ENCODE data around the gene PACRG.
"Not testable (repeated sequence)": the region's sequence is repeated elsewhere in the genome, so short reads cannot be mapped to it uniquely, and the experiment has no call there.

PACRG gene

DNA sequence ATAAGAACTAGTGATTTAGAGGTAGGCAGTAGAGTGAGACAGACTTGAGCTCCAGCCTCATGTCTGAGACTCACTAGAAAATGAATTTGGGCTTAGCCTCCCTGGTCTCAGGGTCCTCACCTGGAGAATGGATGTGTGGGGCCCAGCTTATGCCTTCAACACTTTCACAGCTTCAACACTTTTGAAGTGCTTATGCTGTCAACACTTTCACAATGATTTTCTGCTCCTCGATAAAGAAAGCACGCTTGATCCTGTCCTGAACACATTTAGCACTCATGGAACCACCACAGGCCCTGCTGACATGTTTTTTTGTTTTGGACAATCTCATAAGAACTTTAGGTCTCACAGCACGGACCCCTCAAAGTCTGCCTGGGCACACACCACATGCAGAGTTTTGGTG, 229.3 kb downstream of the PACRG start:
- no peak for DNase-seq

DNA sequence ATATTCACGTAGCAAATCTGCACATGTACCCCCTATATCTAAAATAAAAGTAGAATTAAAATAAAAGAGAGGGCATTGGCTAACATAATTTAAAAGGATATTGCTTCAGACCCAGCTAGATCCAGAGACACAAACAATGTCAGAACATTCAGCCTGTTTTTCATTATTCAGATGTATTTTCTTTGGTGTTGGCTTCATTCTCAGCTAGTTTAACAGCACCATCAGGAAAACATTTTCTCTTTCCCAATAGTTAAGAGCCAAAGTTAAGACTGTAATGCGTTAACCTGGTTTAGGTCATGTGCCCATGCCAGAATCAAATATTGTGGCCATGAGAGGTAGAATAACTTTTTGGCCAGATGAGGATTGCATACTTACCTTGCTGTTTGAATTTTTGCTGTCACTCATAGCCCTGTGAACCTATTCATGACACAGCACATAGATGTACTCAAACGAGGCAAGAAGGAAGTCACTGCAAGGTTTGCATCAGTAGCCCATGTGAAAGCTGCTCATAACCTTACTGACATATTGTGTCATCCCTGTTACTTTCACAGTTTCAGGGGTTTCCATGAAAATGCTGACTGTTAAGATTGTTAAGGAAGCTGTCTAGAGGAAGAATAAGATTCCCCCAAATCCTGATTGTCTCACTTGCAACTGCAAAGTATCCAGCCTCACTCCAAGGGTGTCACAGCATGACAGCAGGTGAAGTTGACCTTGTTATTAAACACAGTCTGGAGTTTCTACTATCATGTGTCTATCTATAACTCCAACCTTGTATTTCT, 233.1 kb downstream of the PACRG start:
- DNase-seq: no peak

DNA sequence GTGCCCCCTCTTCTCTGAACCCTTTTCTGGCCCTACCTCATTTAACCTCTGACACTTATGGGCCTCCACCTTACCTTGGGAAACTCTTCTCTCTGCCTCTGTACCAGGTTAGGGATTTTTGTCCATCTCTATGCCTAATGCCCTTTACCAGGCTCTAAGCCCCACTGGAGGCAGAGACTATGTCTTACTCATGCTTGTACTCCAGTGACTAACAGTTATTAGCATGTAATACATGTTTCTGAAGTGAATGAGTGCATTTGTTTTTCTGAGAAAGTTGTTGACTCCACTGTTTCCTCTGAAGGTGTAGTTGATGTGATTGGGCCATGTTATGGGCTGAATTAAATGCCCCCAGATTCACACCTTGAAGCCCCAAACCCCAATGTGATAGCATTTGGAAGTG, 234.3 kb downstream of the PACRG start:
- no peak for DNase-seq

DNA sequence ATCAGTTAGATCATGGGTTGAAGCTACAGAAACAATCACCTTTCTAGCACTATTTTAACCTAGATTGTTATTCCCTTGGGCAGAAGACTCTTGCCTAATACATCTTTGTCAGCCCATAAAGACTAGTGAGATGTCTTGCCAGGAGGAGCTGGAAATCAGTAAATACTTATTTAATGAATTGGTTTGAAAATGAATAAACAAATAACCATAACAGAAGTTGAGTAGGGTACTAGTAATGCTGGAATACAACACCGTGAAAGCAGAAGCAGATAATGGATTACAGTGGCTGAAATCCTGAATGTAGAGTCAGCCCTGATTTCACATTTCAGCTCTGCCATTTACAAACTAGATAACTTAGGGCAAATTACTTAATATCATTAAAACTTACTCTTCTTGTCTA, 236.1 kb downstream of the PACRG start:
- DNase-seq: no peak

DNA sequence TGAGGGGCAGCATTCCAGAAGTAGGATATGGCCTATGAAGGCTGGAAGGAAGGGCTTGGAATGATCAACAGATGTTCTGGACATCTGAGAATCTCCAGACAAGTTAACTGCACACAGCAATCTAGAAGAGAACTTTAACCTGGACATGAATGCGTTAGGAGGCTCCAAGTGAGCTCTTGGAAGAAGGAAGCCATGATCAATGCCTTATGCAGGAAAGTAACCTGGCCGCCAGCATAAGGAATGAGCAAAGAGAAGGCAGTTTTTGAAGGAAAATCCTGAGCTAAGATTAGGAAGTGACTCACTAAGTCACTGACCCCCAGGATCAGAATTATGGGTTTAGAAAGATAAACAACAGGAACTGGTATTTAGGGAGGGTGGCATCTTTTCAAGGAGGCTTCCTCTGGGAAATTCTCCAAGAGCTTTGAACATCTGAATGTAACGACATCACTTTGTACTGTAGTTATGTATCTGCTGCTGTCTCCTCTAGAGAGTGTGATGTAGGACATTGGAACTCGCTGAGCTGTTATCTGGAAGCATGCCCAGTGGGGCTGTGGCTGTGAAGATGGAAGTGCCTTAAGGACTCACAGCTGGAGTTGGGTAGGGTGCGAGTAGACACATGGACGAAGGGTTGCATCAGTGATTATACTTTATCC, 236.8 kb downstream of the PACRG start:
- DNase-seq: no peak

DNA sequence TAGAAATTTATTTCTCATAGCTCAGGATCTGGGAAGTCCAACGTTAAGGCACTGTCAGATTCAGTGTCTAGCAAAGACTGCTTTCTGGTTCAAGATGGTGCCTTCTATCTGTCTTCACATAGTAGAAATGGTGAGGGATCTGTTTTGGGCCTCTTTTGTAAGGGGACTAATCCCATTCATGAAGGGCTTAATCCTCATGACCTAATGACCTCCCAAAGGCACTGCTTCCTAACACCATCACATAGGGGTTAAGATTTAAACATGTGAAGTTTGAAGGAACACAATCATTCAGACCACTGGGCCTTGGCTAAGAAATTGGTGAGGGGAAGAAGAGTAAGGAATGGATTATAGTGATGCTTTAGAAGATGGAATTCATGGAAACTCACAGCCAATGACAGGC, 237.6 kb downstream of the PACRG start:
- DNase-seq: no peak

DNA sequence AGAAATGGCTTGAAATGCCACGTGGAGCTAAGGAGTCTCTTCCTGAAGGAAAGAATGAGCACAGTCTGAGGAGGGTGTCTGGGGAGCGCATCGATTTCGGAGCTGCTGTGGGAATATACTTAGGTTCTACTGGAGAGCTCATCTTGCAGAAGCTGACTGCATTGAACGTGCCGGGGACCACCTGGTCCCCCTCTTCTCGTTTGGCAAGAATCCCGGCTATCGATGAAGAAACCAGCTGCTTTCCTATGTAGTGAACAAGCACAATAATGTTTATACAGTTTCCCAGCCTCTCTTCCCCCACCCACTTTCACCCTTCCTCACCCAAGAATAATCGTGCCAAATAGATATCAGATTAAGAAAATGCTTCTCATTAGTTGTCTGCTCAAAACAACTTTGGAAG, 242.5 kb downstream of the PACRG start:
- DNase-seq: no peak

DNA sequence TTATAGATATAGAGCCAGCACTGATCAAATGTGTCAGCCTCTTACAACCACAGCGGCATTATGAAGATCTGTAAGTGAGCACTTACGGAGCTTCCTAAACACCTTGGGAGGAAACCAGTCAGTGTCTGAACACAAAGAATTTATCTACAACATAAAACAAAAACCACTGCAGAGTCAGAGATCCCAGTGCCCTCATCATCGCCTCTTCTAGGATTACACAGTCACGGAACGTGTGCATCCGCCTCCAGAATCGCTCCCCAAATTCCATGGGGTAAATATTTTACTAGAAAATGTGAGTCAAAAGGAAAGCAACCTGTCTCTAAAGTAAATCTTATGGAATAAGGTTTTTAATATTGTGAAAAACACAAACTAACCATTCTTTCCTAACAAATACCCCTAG, 243.6 kb downstream of the PACRG start:
- no peak for DNase-seq

DNA sequence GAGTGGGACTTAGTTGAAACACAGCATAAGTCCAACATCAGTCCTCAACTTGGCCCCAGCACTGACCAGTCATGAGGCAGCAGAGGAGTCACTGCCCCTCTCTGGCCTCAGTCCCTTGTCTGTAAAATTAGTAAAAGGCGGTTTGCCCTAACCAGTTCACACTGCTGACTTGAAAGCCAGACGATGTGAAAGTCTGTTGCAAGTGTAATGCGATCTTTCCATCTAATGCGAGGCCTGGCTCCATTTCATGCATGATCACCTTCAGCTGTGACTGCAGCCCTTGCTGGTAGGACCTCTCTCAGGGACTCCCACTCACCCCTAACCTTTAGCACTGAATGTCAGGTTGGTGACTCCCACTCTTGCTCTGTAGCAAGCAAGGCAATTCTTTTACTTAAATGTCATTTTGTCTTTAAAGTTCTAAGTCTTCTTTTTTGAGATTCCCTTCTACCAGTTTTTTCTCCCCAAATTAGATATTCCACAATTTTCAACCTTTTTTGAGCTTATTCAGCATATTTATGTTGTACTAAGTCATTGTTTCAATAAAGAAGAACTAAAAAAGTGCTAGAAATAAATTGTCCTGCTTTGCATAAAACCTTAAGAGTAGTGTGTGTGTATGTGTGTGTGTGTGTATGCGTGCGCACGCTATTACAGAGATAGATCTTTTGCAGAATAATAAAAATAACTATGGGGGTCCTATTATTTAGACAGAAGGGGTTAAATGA, 245.5 kb downstream of the PACRG start:
- DNase-seq: no peak

DNA sequence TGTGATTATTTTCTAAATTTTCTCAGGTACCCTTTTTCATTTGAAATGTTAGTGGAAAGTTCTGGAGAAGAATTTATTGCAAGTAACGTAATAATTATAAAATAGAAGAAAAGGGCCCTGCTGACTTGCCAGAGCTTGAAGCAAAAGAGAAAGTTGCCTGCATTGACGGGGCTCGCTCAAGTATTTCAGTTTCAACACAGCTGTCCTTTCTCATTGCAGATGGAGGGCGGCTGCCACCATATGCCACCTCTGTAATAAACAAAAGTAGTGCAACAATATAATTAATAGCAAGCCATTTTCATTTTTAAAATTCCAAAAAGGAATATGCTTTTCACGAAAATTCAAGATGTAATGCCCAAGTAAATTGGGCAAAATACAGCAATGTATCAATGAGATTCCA, 246.2 kb downstream of the PACRG start:
- DNase-seq: no peak

DNA sequence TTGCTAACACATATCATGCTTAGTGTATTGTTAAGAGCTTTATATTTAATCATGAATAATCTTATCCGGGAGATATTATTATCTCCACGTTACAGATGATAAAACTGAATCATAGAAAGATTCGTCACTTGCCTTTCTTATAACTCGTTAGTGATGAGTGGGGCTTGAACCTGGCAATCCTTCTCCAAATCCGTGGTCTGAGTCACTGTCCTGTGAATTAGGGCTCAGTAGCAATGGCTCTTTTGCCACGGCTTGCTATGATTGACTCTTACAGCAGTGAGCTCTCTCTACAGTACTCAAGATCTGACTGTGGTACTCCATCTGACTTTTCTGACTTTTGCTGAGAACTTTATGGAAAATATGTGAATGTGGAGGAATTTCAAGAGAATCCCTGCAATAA, 246.9 kb downstream of the PACRG start:
- DNase-seq: no peak

DNA sequence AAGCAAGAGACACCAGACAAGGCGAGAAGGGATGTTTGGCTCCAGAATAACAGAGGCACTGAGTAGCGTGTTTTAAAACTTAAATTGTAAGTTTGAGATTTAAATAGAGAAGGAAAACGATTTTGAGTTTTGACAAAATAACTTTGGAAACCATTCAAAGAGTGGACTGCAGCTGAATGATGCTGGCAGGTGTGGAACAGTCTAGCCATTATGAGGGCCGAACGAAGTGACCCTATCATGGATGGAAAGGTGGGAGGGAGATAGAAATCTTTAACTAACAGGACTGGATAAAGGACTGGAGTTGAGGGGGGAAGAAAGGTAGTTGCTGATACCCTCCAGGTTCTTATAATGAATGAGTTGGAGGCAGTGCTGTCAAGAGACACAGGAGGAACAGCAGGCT, 248.4 kb downstream of the PACRG start:
- no peak for DNase-seq

DNA sequence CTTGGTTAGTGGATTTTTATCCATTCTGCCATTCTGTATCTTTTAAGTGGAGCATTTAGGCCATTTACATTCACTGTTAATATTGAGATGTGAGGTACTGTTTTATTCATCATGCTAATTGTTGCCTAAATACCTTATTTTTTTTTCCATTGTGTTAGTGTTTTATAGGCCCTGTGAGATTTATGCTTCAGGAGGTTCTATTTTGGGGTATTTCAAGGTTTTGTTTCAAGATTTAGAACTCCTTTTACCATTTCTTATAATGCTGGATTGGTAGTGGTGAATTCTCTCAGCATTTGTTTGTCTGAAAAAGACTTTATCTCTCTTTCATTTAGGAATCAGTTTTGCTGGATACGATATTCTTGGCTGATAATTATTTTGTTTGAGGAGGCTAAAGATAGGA, 255.5 kb downstream of the PACRG start:
- not testable (repeated sequence) for DNase-seq

DNA sequence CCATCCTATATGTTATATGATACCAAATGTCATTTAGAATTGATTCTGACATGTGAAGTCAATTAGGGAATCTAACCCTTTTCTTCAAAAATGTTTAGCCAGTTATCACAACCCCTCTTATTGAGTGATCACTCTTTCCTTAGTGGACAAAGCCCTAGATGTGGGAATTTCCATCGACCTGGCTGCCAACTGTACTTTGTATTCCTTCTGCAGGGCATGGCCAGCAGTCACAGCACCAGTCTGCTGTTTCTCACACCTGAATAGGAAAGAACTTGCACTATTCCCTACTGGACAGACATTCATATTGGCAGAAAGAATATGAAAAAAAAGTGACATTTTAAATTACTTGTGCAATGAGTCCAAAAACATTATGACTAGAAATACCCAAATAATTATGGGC, 271.0 kb downstream of the PACRG start:
- no peak for DNase-seq

DNA sequence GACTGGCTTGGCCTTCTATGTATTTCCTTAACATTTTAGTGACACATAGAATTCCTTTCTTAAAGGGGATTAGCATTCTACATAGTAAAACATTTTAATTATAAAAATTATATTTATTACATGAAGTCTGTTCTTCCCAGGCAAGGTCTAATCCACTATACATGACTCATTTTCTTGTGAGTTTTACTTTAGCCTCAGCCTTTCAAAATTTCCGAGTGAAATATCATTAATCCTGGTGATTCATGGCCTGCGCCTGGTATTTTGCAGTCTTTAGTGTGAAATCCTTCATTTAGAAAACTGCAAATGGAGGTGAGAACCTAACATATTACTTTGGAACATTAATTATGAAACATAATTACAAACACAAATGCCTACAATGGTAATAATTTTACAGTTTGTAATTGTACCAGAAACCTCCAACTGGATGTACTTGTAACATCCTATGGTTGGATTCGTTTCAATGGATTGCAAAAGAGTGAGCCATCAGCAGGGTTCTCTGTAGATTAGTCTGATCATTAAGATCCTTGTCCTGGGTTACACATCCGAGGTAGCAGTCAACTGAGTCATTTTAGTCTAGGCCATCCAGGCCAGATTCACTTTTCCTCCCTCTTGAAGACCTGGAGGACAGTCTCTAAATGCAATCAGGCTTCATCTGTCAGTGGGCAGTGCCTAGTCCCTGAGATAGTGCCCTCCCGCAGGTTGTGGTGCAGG, 272.0 kb downstream of the PACRG start:
- DNase-seq: no peak

DNA sequence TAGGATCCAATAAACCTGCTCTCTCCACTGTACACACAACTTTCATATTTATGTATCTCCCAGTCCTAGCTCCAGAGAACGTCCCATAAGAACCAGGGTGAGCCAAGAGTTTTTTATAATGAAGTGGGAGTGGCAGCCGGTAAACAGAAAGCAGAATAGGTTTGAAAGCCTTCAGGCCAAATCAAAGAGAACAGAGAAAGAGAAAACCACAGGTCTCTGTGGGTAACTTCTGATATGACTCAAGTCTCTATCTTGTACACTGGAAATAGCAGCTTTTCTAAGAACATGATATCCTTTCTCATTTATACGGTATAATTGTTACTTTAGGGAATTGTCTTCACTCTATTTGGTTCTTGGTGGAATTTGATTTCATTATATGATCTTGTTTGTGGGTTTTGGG, 273.6 kb downstream of the PACRG start:
- no peak for DNase-seq

DNA sequence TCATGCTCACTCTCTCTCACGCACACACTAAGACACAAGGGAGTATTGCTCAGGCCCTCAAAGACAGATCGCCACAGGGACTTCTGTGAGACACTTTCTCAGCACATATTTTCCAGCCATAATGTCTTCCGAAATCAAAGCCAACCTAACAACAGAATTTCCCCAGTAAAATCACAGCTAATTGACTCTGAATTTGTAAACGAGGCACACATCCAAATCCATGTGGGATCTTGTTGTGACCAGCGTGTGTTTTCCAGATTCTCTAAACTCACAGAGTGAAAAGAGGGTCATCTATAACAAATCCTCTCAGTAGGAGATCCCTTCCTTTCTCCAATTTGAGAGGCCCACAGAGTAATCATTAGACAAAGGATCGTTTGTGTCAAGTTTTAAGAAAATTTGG, 280.4 kb downstream of the PACRG start:
- no peak for DNase-seq

DNA sequence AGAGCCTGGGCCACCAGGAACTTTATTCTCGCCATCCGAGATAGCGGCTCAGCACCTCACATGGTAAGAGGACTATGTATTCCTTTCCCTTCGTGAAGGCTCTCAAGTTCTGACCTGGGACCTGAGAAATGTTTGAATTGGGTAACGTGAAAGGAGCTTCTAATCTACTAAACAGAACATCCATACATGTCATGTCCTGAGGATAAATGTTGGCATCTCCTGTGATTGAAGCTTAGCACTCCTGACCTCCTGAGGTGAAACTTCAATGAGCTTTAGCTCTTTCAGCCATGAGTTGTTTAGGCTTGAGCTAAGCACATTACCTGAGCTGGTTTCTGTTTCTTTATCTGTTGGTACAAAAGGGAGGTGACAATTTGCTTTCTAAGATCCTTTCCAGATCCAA, 280.9 kb downstream of the PACRG start:
- no peak for DNase-seq

DNA sequence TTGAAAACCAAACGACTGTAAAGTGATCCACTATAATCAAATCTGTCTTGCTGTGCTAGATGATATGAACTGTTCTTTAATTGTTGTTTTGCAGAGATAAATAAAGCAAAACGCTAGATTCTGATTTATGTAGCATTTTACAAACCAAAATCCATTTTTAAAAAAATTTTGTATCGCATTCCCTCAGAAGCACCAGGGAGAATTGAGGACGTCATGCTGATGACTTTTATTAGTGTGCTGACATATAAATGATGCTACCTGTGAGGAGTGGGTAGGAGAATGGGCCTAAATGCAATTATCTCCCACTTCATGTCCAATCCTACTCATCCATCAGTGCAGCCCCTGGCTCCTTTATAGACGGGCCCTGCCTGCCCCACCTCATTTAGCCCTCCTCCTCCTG, 282.4 kb downstream of the PACRG start:
- DNase-seq: no peak

DNA sequence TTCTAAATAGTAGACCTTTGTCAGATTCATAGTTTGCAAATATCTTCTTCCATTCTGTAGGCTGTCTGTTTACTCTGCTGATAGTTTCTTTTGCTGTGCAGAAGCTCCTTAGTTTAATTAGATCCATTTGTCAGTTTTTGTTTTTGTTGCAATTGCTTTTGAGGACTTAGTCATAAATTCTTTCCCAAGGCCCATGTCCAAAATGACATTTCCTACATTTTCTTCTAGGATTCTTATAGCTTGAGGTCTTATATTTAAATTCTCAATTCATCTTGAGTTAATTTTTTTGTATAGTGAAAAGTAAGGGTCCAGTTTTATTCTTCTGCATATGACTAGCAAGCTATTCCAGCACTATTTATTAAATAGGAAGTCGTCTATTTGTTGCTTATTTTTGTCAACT, 287.0 kb downstream of the PACRG start:
- DNase-seq: no peak

DNA sequence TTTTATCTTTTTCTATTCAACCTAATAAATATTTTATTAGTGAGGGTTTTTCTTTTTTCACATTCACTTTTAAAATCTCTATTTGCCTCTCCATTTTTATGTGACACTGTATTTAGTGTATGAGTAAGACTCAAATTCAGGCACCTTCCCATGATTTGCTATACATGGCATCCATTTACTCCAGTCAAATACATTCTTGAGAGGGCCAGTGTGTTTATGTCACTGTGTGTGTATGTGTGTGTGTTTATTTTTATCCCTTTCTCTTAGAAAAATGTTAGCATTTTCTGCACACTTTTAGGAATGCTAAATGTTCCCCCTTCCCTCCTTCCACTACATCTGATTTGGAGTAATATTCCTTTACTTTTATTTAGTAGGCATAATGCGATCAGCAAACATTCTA, 290.0 kb downstream of the PACRG start:
- DNase-seq: no peak

DNA sequence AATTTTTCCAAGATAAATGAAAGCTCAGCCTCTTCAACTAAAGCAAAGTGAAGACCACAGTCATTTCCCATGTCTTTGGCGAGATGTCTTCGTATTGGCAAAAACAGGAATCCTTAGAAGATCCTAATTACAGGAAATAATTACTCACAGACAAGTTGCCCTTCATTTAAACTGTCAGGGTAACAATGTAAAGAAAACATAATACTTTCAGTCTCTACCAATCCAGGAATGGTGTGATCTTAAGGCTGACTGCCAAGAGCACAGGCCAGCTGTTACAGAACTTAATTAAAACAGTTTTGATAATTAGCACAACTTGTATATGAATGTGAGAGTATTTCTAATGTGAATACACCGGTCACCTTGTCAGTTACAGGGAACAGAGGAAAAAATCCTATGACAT, 292.2 kb downstream of the PACRG start:
- no peak for DNase-seq

DNA sequence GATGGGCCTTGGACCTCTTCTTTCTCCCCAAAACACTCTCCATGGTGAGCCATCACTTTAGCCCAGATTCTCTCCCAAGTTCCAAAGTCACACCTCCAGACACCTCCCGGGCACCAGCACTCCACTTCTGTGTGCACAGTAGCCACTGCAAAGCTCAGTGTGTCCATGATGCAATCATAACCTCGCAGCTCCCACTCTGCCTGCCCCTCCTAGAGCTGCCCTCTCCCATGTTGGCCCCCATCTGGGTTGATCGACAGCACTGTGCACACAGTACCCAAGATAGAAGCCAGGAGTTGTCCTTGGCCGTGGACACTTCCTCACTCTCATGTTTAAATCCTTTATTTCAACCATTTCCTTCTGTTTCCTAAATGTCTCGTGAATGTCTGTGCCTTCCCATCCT, 293.3 kb downstream of the PACRG start:
- DNase-seq: no peak

DNA sequence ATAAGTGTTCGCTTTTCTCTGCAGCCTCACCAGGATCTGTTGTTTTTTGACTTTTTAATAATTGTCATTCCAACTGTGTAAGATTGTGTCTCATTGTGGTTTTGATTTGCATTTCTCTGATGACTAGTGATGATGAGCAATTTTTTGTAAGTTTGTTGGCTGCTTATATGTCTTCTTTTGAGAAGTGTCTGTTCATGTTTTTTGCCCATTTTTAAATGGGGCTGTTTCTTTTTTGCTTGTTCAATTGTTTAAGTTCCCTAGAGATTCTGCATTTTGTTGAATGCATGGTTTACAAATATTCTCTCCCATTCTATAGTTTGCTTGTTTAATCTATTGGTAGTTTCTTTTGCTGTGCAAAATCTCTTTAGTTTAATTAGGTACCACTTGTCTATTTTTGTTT, 295.9 kb downstream of the PACRG start:
- no peak for DNase-seq
